Measurements from ENCODE around the gene STX19. TPM values are rescaled to one million over a fixed set of nuclear protein-coding genes. Genes with fewer than 3 reads are reported as not detected.

Gene STX19
- total RNA-seq, 1 donor from 2014 or later = not detected

DNA sequence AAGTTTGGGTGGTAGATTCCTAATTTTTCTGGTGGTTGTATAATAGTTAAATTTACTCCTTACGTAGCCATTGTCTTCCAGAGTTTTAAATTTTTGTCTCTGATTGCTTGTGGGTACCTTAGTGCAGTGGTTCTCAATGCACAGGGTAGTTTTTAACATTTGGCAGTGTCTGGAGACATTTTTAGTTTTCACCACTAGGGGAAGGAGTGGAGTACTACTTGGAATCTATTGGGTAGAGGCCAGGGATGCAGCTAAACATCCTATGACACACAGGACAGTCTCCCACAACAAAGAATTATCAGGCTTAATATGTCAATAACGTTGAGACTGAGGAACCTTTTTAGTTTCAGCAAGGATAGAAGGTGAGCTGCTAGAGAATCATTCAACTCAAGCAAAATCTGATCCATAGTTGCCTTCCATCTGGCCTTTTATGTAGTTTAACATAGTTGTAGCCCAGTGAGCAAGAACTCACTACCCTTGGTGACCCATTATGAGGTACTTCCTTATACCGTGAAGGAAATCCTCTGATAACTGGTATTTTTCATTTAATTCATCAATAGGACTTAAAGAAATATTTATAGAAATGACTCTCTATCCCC lies 8.6 kb upstream of the STX19 start:
- DNase-seq (ENCODE audit: low read depth) = peak; percentile 38

DNA sequence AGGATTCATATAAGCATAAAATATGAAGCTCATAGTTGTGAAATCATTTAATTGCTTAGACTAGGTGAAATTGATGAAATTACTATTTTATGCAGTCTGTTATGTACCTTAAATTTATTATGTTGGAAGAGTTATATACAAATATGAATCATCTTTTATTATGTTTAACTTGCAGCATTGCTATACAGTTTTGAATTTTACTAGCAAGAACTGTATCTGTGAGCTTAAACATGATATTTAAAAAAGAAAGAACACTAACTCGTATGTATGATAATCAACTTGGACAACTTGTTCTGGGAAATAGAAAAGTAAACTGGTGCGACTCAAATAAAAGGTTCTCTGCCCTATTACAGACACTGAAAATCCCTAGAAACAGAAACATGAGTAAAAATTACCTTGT lies 1.8 kb downstream of the STX19 start:
- DNase-seq (ENCODE audit: low read depth) = no peak

GRCh38 chr3:94024385-94024784 lies 4.0 kb downstream of the STX19 start:
- peak; percentile 18 for DNase-seq (ENCODE audit: low read depth)

DNA sequence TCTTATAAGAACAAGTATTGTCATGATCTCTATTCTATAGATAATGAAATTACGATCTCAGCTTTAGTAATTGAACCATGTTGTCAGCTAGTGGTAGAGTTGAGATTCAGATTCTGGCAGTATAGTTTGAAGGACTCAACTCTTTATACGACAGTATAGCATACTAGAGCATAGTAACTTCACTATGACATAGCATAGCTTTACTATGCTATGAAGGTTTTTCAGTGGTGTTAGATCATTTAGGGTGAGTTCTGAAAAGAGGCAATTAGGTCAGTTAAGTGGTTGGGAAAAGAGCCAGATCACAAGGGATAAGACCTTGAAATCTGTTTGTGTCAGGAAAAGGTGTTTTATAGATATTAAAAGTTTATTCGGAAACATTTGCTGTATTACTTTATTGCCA lies 8.1 kb downstream of the STX19 start:
- DNase-seq (ENCODE audit: low read depth) = no peak

DNA sequence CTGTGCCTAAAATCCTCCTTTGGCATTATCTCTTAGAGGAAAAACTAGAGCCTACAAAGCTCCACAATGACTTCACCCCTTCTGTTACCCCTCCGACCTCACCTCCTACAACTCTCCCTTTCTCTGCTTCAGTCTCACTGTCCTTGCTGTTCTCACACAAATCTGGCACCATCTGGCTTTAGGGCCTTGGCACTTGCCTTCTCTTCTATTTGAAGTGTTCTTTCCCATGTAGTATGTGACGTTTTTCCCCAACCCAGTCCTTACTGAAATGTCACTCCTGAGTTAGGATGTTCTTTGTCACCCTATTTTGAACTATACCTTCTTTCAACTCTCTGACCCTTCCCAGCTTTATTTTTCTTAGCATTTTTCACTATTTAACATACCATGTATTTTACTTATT lies 8.7 kb downstream of the STX19 start:
- no peak for DNase-seq (ENCODE audit: low read depth)

DNA sequence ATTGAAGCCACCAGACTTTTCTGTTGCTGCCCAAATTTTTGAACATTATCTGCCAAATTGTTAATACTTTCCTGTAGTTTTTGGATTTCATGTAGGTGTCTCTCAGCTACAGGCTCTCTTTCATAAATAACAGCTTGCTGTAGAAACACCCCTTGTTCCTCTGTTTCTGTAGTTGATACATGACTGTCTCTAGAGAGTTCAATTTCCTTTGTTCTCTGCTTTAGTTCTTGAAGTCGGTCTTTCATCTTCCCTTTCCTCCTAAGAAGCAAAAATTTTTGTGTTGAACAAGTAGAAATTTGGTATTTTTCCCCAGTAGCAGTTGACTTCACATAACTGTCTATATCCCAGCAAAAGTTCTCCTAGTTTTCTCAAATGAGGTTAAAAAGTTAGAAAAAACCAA lies 13.4 kb downstream of the STX19 start:
- no peak for DNase-seq (ENCODE audit: low read depth)

DNA sequence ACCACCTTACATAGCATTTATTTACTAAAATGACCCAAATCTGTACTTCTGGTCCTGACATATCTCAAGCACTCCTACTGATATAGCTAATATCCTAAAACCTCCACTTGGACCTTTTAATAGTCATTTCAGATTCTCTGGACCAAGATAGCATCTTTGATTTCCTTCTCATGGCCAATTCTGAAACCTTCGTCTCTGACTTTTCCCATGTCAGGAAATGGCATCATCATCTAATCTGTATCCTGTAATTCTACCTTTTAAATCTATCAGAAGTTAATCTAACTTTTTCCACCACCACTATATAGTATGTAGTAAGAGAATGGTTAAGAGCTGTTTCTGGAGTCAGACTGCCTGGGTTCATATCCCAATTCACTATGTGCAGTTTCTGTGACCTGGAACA lies 16.2 kb downstream of the STX19 start:
- DNase-seq (ENCODE audit: low read depth) = no peak

GRCh38 chr3:94011233-94011711 lies 17.1 kb downstream of the STX19 start:
- DNase-seq (ENCODE audit: low read depth) = no peak

DNA sequence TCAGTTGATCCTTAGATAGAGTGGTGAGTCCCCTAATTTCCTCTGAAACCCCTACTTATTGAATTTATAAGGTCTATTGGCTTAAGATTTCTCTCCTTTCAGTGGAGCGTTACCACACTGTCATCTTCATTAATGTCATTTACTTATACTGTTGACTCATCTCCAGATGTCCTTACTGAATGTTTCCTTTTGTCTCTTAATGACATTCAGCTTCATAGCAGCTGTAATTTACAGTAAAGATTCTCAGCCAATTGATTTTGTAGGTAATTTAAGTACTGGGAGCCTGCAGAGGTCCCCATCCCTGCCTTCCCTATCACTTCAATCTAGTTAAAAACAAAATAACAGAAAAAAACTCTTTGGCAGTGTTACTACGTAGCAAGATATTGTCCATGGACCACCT lies 18.8 kb downstream of the STX19 start:
- no peak for DNase-seq (ENCODE audit: low read depth)

DNA sequence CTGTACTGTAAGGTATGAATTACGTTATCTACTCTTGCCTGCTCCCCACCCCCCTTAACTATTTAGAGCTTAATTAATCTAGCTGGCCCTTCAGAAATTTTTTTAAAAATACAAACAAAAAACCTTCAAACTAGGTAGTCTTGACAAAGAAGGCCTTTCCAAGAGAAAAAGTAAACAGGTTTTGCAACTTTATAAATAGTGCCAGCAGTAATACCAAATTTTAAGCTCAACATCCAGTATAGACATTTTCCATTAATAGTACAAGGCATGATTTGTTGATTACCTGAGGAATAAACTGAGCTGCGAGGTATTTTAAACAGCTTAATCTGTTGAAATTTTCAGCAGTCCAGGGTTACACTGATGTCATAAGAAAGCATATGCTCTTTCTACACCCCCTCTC lies 20.1 kb downstream of the STX19 start:
- no peak for DNase-seq (ENCODE audit: low read depth)

DNA sequence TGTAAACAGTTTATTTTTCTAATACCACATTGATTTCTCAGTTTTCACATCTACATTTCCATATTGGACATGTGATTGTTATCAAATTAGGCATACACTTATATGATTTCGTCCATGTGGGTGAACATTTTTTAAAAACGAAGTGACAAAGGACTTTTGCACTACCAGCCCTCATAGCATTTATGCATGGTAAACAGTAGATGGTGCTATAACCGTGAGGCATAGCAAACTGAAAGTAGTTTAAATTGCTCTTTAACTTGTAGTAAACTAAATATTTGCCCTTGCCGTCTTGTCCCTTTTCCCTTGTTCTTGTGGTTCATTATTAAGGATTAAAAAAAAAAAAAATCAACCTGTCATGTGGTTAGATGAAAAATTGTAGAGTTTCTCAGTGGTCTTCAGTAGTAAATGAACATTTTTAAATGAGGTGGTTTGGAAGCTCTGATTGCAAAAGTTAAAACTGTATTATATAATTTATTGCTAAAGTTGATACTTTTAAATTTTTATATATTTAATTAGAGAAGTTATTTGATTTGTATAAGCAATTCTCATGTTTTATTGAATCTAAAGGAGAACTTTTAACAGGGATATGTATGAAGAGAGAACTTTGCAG lies 24.0 kb downstream of the STX19 start:
- peak; percentile 59 for DNase-seq (ENCODE audit: low read depth)

- DNase-seq (ENCODE audit: low read depth) = no peak
Observed at GRCh38 chr3:94001827-94002495, 26.4 kb downstream of the STX19 start.

DNA sequence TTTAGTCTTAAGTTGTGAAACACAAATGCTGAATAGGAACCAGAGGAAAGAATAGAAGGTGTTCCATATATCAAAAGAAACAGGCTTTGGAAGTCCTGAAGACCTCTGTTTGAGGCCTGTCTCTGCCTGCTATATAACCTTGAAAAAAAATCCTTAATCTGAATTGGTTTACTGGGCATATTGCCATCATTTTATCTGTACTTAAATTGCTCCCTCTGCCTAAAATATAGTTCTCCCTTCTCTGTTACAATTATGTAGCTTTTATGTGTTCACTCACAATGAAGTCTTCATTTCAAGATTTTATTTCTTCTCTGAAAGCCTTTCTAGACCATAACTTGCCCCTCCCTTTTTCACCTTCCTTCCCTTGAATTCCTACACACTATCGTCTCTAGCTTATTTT lies 27.2 kb downstream of the STX19 start:
- DNase-seq (ENCODE audit: low read depth) = no peak

DNA sequence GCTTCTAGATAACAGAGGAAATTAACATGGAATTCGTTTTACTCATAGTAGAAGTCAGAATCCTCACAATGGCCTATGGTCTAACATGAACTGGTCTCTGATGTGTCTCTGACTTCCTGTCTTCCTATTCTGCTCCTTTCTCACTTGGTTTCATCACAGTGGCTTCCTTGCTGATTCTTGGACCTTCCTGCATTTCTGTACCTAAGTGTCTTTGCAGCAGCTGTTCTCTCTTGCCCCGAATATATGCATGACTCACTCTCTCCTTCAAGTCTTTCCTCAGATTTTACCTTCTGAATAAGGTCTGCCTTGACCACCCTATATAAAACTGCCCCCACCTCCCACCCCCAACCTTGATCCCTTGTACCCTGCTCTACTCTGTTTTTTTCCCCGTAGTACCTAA lies 34.3 kb downstream of the STX19 start:
- DNase-seq (ENCODE audit: low read depth) = no peak

- no peak for DNase-seq (ENCODE audit: low read depth)
Observed at GRCh38 chr3:93992207-93992606, 36.2 kb downstream of the STX19 start.

DNA sequence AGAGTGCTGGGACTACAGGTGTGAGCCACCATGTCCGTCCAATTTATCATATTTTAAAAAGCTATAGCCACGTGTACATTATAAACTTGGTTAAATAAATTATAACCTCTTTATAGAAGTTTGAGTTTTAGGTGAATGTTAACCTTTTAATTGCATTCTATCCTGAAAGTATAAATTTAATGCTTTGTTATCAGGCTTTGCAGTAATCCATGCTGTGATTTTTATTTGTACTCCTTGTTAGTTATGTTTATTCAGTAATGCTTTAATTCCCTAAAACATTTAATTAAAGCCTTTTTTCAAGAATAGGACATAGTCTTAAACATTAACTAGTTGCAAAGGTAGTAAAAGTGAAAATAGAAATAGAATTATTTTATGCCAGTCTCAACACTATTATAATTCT lies 36.8 kb downstream of the STX19 start:
- DNase-seq (ENCODE audit: low read depth) = no peak

DNA sequence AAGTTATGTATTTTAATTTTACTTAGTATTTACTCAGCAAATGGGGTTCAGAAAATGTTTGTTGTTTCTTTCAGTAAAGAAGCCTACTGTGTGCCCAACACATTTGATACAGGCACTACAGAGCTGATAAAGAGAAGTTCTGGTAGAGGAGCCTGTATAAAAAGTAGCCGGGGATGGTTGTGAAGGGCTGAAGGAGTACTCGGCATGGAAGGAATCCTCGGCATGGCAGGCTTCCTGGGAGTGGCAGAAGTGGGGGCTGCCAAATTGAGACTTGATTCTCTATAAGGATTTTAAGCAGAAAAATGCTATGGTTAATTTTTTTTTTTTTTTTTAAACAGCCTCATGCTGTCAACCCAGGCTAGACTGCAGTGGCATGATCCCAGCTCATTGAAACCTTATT lies 39.2 kb downstream of the STX19 start:
- peak; percentile 61 for DNase-seq (ENCODE audit: low read depth)

DNA sequence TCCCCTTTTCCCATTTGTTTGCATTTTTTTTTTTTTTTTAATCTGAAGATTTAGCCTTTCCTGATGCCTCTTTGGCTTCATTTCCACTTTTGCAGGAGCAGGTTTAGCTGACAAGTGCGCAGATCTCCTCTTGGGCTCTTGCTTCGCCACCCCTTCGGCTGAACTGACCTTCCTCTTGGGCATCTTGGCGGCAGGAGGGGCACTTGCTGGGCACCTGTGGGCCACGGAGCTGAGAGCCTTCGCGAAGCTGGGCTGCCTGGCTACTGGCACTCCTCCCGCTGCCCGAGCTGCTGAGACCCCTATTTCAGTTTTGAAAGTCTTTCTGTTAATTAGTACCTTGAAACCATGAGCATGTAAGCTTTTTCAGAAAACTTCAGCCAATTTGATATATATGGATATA lies 39.6 kb downstream of the STX19 start:
- no peak for DNase-seq (ENCODE audit: low read depth)

- DNase-seq (ENCODE audit: low read depth) = peak; percentile 26
Observed at GRCh38 chr3:93988283-93988682, 40.1 kb downstream of the STX19 start.

- DNase-seq (ENCODE audit: low read depth) = no peak
Observed at GRCh38 chr3:93984618-93985017, 43.8 kb downstream of the STX19 start.

DNA sequence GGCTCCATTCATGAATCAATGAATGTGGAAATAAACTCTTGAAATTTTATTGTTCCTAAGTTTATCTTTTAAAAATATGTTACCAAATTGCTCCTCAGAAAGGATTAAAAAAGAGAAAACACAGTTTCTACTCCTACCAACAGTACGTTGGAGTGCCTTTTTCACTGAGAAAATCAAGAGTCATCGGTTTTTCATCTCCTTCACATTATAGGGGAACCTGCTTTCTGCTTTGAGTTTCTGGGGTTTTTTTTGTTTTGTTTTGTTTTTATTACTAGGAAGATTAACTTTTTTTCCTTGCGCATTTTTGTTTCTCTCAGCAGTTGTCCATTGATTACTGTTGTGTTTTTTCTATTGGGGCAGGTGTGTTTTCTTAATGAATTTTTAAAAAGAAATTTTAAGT lies 45.0 kb downstream of the STX19 start:
- DNase-seq (ENCODE audit: low read depth) = no peak

GRCh38 chr3:93981649-93982048 lies 46.7 kb downstream of the STX19 start:
- DNase-seq (ENCODE audit: low read depth) = no peak

All from myocyte (in vitro differentiated cells).